ENCODE measurements around the gene CEP112. TPM values are rescaled to one million over a fixed set of nuclear protein-coding genes. Genes with fewer than 3 reads are reported as not detected.

Gene CEP112
- total RNA-seq, 6 experiments from 2014 or later = 5.3 to 7.7 (median 6.9) TPM

GRCh38 chr17:65630502-65630901 lies 561.4 kb downstream of the CEP112 start:
- Mint-ChIP-seq H3K36me3 (ENCODE audit: low read depth) (no peaks in the 10 kb centered on the region), H3K4me1 (ENCODE audit: low read depth) (peaks cover 16% of the 10 kb centered on the region), H3K27ac (no peak overlapping the region), H3K27me3 (ENCODE audit: insufficient read depth) (peaks cover 10% of the 10 kb centered on the region), H3K4me3 (no peak overlapping the region), H3K9me3 (no peaks in the 10 kb centered on the region)
- TF ChIP-seq, protein P1, sequence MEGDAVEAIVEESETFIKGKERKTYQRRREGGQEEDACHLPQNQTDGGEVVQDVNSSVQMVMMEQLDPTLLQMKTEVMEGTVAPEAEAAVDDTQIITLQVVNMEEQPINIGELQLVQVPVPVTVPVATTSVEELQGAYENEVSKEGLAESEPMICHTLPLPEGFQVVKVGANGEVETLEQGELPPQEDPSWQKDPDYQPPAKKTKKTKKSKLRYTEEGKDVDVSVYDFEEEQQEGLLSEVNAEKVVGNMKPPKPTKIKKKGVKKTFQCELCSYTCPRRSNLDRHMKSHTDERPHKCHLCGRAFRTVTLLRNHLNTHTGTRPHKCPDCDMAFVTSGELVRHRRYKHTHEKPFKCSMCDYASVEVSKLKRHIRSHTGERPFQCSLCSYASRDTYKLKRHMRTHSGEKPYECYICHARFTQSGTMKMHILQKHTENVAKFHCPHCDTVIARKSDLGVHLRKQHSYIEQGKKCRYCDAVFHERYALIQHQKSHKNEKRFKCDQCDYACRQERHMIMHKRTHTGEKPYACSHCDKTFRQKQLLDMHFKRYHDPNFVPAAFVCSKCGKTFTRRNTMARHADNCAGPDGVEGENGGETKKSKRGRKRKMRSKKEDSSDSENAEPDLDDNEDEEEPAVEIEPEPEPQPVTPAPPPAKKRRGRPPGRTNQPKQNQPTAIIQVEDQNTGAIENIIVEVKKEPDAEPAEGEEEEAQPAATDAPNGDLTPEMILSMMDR (IDR thresholded peaks at IDR 0.05) = no peak
- DNase-seq = no peak

- no peak for DNase-seq
- Mint-ChIP-seq H3K27me3 (ENCODE audit: insufficient read depth) (peaks cover 10% of the 10 kb centered on the region), H3K27ac (no peak overlapping the region), H3K9me3 (peaks cover 3% of the 10 kb centered on the region; the same call in 1 of the 2 replicates), H3K4me3 (no peak overlapping the region), H3K36me3 (ENCODE audit: low read depth) (no peaks in the 10 kb centered on the region), H3K4me1 (ENCODE audit: low read depth) (peaks cover 16% of the 10 kb centered on the region)
- TF ChIP-seq, protein P1 (IDR thresholded peaks at IDR 0.05) = no peak
These were observed 562.7 kb downstream of the CEP112 start for GRCh38 chr17:65629234-65629690.

DNA sequence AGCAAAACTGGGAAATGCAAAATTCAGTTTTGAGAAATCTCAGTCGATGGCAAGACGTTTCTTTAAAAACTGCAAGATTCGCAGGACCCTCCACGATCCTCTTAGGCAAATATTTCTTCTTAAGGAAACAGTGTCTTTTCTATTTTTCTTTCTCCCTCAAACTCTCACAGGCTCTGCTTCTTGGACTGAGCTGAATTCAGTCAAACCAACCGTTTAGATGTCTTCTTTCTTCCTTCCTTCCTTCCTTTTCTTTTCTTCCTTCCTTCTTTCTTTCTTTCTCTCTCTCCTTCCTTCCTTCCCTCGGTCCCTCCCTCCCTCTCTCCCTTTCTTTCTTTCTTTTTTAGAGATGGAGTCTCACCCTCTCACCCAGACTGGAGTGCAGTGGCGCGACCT lies 563.3 kb downstream of the CEP112 start:
- H3K36me3 Mint-ChIP-seq (ENCODE audit: low read depth) = no peaks in the 10 kb centered on the region
- H3K4me3 Mint-ChIP-seq = no peak overlapping the region
- no peak overlapping the region; the same call in 1 of the 2 replicates for H3K27ac Mint-ChIP-seq
- peaks cover 16% of the 10 kb centered on the region for H3K4me1 Mint-ChIP-seq (ENCODE audit: low read depth)
- no peak for DNase-seq
- H3K27me3 Mint-ChIP-seq (ENCODE audit: insufficient read depth) = peaks cover 10% of the 10 kb centered on the region
- TF ChIP-seq, protein P1 (IDR thresholded peaks at IDR 0.05) = no peak
- H3K9me3 Mint-ChIP-seq = peaks cover 3% of the 10 kb centered on the region; the same call in 1 of the 2 replicates

DNA sequence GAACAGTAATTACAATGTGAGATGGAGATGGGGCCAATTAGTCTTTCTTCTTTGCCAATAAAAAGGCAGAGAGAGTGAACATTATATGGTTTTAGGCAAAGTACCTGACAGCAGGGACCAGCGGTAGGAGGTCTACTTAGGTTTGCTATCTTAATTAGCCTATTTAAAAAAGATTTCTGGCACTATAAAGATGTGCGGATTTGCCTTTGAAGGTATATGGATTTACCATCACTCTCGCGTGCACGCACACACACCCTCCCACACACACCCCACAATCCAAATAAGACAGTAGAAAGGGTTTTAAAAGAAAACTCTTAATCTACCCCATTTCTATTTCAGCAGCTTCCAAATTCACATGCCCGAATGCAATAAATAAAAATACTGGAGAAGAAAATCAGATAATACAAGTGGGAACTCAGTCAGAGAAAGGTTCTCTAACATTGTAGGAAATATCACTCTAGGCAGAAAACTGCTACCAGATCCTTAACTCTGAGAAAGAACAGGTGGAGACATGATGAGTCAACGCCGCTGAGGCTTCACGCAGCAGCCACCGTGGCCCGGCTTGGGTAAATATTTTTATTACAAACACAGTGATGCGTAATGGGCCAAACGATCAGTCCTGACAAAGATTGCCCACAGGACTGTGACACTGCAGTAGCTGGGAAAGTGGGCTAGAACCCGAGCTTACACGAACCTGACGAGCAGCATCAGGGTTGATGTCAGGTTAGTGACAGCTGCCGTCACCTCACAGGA lies 563.9 kb downstream of the CEP112 start:
- TF ChIP-seq, protein P1 (IDR thresholded peaks at IDR 0.05) = no peak
- Mint-ChIP-seq H3K27ac (no peak overlapping the region), H3K36me3 (ENCODE audit: low read depth) (no peaks in the 10 kb centered on the region), H3K4me3 (no peak overlapping the region), H3K9me3 (peaks cover 3% of the 10 kb centered on the region; the same call in 1 of the 2 replicates), H3K27me3 (ENCODE audit: insufficient read depth) (peaks cover 10% of the 10 kb centered on the region), H3K4me1 (ENCODE audit: low read depth) (peaks cover 16% of the 10 kb centered on the region)
- DNase-seq = peak; percentile 53

GRCh38 chr17:65627108-65627507 lies 564.8 kb downstream of the CEP112 start:
- no peak overlapping the region for H3K27ac Mint-ChIP-seq
- peaks cover 3% of the 10 kb centered on the region; the same call in 1 of the 2 replicates for H3K9me3 Mint-ChIP-seq
- H3K27me3 Mint-ChIP-seq (ENCODE audit: insufficient read depth) = peaks cover 7% of the 10 kb centered on the region
- H3K36me3 Mint-ChIP-seq (ENCODE audit: low read depth) = no peaks in the 10 kb centered on the region
- TF ChIP-seq, protein P1 (IDR thresholded peaks at IDR 0.05) = no peak
- DNase-seq = no peak
- H3K4me3 Mint-ChIP-seq = no peak overlapping the region
- peaks cover 16% of the 10 kb centered on the region for H3K4me1 Mint-ChIP-seq (ENCODE audit: low read depth)

Measured in HFFc6 (cell line).